Muscle of leg (tissue), 11 donors: Measurements from ENCODE around the gene MALRD1. TPM values are rescaled to one million over a fixed set of nuclear protein-coding genes. Genes with fewer than 3 reads are reported as not detected.

Experiments
- DNase-seq: peaks from one replicate; pipeline ENCODE4 v3.0.0; 2013
- H3K27ac ChIP-seq: one replicate; pipeline ENCODE4 v1.5.1; 2013; ENCODE audit warnings: mild to moderate bottlenecking, low read length, control low read depth
- H3K27me3 ChIP-seq: one replicate; pipeline ENCODE4 v1.6.1; 2013; ENCODE audit warnings: low read length; ENCODE audit not compliant: control insufficient read depth, insufficient read depth
- H3K36me3 ChIP-seq: one replicate; pipeline ENCODE4 v1.6.1; 2013; ENCODE audit warnings: low read length; ENCODE audit not compliant: control insufficient read depth, insufficient read depth
- H3K4me1 ChIP-seq: one replicate; pipeline ENCODE4 v1.6.1; 2013; ENCODE audit warnings: low read length; ENCODE audit not compliant: control insufficient read depth, insufficient read depth
- H3K4me3 ChIP-seq: one replicate; pipeline ENCODE4 v1.5.1; 2013; ENCODE audit warnings: low read length, control low read depth
- H3K9me3 ChIP-seq: replicated peaks from 2 replicates; pipeline ENCODE4 v1.6.1; 2013; ENCODE audit warnings: low read depth, low read length; ENCODE audit not compliant: control insufficient read depth
- WGBS: methylation state at CpG from one replicate; pipeline ENCODE4 v1.1.5; 2013; ENCODE audit warnings: missing lambda C conversion rate; ENCODE audit not compliant: insufficient coverage; 5-methylcytosine and 5-hydroxymethylcytosine counted together
- polyA plus RNA-seq, 8 donors: library from polyadenylated mRNA; unstranded; fragments of 120-200 nt; gene quantifications; one replicate each; pipeline versions ENCODE4 v1.2.1 to v1.2.3, GENCODE V29; 2013; ENCODE audit warnings: inconsistent platforms in 1 of 8, low replicate concordance in 1 of 8; ENCODE audit not compliant: insufficient read length in 8 of 8, insufficient read depth in 1 of 8
- total RNA-seq: library from RNA; stranded (reverse); fragments of 120-200 nt; gene quantifications from one replicate; pipeline ENCODE4 v1.2.4, GENCODE V29; 2013

MALRD1 gene
- total and polyA plus RNA-seq, 9 donors = 0.45 to 6.2 (median 1.0) TPM

GRCh38 chr10:19707376-19707775 is 658.8 kb downstream of the MALRD1 start:
- no peaks in the 10 kb centered on the region for H3K27me3 ChIP-seq
- no peak overlapping the region for H3K4me3 ChIP-seq
- H3K36me3 ChIP-seq = no peaks in the 10 kb centered on the region
- DNase-seq = no peak
- WGBS = 77% methylated on average over 2 of the region's 2 CpGs
- H3K27ac ChIP-seq = no peak overlapping the region
- peaks cover 7% of the 10 kb centered on the region for H3K9me3 ChIP-seq
- H3K4me1 ChIP-seq = no peaks in the 10 kb centered on the region

DNA sequence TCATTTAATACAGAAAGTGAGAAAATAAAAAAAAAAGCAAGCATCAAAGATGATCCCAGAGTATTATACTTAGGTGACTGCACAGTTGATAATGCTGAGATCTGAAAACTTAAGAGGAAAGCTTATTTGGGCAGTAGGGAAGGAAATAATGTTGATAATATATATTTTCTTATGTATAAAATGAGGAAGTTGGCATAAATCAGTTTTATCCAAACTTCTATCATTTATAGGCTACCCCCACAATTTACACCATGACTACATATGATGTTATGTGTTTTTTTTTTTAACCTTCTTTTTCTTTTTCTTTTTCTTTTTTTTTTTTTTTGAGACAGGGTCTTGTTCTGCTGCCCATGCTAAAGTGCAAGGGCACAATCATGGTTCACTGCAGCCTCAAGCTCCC is 659.4 kb downstream of the MALRD1 start:
- no peaks in the 10 kb centered on the region for H3K36me3 ChIP-seq
- no peak overlapping the region for H3K27ac ChIP-seq
- no peaks in the 10 kb centered on the region for H3K4me1 ChIP-seq
- H3K9me3 ChIP-seq = peaks cover 7% of the 10 kb centered on the region
- H3K4me3 ChIP-seq = no peak overlapping the region
- H3K27me3 ChIP-seq = no peaks in the 10 kb centered on the region
- DNase-seq = no peak

- Histone ChIP-seq H3K4me3 (no peak overlapping the region), H3K4me1 (no peaks in the 10 kb centered on the region), H3K36me3 (no peaks in the 10 kb centered on the region), H3K27ac (no peak overlapping the region), H3K9me3 (peaks cover 7% of the 10 kb centered on the region), H3K27me3 (no peaks in the 10 kb centered on the region)
- no peak for DNase-seq
- no CpG with 5 or more reads among the region's 3 CpGs for WGBS
Measured at GRCh38 chr10:19710600-19710999, 662.0 kb downstream of the MALRD1 start.

DNA sequence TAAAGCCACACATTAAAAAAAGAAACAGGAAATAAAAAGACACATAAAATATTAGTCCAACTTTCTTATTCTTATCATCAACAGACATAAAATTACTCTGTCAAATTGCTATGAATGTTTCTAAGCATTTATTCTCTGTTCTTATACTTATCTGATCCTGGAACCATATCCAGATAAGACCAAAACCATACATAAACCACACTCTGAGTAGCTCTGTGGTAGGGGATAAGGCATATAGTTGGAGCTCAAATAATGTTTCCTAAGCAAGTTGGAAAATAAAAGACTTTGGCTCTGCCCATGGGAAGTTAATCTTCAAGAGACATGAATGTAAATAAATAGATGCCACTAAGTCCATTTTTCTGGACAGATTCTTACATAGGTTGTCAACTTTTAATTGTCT is 664.6 kb downstream of the MALRD1 start:
- Histone ChIP-seq H3K4me1 (no peaks in the 10 kb centered on the region), H3K27me3 (no peaks in the 10 kb centered on the region), H3K27ac (no peak overlapping the region), H3K9me3 (peaks cover 7% of the 10 kb centered on the region), H3K36me3 (no peaks in the 10 kb centered on the region), H3K4me3 (no peak overlapping the region)
- DNase-seq = no peak

GRCh38 chr10:19713800-19714525 is 665.4 kb downstream of the MALRD1 start:
- H3K9me3 ChIP-seq = peaks cover 7% of the 10 kb centered on the region
- 69% methylated on average over 13 of the region's 18 CpGs for WGBS
- no peak overlapping the region for H3K4me3 ChIP-seq
- no peak overlapping the region for H3K27ac ChIP-seq
- H3K4me1 ChIP-seq = no peaks in the 10 kb centered on the region
- no peaks in the 10 kb centered on the region for H3K27me3 ChIP-seq
- DNase-seq = no peak
- no peaks in the 10 kb centered on the region for H3K36me3 ChIP-seq

DNA sequence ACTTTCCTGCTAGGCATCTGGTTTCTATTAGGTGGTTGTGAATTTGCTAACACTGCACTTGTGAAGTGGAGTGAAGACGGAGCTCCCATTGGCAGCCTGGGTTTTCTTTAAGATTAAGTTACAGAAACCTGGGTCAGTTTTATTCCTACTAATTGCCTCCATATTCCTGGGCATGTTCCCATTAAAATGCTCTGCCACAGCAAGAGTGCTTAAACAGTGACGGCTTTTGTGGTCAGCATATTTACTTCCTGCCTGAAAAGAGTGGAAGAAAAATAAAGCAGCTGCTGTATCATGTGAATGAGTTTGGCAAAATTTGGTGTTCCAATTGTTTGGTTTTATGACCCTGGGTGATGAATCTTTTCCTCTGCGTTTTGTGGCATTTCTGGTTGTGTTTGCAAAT is 670.7 kb downstream of the MALRD1 start:
- Histone ChIP-seq H3K27me3 (no peaks in the 10 kb centered on the region), H3K36me3 (no peaks in the 10 kb centered on the region), H3K4me1 (no peaks in the 10 kb centered on the region), H3K9me3 (no peaks in the 10 kb centered on the region), H3K4me3 (no peak overlapping the region), H3K27ac (peak overlapping the region; percentile 49)
- WGBS = 17% methylated on average over 1 of the region's 3 CpGs
- peak; percentile 81 for DNase-seq

DNA sequence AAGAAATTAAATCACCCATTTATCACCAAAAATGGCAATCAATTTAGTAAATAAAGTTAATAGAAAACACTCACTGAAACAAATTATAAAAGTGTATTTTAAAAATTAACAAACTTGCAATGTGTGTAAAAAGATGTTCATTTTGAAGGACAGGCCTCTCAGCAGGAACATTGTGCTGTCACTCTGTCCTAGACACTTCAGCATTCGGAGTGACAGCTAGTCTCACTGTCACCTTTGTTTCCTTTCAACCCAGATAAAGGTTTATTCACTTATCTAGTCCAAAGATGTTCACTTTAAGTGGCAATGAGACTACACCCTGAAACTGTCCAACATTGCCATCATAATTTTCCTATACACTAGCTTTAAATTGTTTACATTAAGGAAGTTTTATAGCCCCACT is 675.7 kb downstream of the MALRD1 start:
- DNase-seq = no peak
- no peak overlapping the region for H3K4me3 ChIP-seq
- no peaks in the 10 kb centered on the region for H3K36me3 ChIP-seq
- no peaks in the 10 kb centered on the region for H3K4me1 ChIP-seq
- no peaks in the 10 kb centered on the region for H3K27me3 ChIP-seq
- H3K9me3 ChIP-seq = peaks cover 6% of the 10 kb centered on the region
- H3K27ac ChIP-seq = no peak overlapping the region
- WGBS = no CpG with 5 or more reads among the region's 1 CpG

DNA sequence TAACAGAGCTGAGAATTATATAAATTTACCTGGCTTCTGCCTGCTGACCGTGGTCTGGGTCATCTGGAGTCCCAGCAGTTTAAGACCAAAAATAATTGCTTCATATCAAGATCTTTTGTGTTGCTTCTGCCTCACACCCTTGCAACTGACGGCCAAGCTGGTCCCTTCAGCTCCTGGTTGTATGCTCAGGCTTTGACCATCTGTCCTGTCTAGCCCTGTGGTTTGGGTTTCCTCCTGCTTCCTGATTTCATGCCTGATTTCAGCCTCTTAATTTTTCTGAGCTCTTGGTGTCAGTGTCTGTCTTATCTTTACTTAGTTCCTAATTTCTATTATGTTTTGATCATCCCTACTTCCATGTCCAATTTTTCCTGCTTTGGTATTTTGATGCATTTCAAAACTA is 679.8 kb downstream of the MALRD1 start:
- H3K36me3 ChIP-seq = no peaks in the 10 kb centered on the region
- WGBS = 81% methylated on average over 2 of the region's 2 CpGs

DNA sequence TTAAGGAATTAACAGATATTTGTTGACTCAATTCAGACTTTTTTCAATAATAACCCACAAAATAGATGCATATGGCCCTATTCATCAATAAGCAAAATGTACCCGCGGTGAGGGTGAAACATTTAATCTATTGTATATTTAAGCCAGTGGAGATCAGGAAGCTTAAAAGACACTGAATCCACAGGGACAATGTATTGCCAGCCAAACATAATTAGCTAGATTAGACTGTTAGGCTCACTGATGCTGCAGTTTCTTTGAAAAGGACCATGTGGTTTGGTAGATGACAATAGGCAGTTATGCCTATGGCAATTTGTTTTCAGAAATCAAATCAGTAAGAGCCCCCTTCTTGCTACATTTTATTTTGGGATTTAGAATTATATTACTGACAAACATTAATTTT is 680.4 kb downstream of the MALRD1 start:
- DNase-seq = no peak
- no CpG with 5 or more reads among the region's 2 CpGs for WGBS
- Histone ChIP-seq H3K36me3 (no peaks in the 10 kb centered on the region), H3K4me1 (no peaks in the 10 kb centered on the region), H3K27me3 (no peaks in the 10 kb centered on the region), H3K9me3 (peaks cover 6% of the 10 kb centered on the region), H3K27ac (no peak overlapping the region), H3K4me3 (no peak overlapping the region)

More for the DNA sequence above, 679.8 kb downstream of the MALRD1 start:
- Histone ChIP-seq H3K4me3 (no peak overlapping the region), H3K27ac (no peak overlapping the region), H3K9me3 (peaks cover 6% of the 10 kb centered on the region), H3K27me3 (no peaks in the 10 kb centered on the region), H3K4me1 (no peaks in the 10 kb centered on the region)
- no peak for DNase-seq

DNA sequence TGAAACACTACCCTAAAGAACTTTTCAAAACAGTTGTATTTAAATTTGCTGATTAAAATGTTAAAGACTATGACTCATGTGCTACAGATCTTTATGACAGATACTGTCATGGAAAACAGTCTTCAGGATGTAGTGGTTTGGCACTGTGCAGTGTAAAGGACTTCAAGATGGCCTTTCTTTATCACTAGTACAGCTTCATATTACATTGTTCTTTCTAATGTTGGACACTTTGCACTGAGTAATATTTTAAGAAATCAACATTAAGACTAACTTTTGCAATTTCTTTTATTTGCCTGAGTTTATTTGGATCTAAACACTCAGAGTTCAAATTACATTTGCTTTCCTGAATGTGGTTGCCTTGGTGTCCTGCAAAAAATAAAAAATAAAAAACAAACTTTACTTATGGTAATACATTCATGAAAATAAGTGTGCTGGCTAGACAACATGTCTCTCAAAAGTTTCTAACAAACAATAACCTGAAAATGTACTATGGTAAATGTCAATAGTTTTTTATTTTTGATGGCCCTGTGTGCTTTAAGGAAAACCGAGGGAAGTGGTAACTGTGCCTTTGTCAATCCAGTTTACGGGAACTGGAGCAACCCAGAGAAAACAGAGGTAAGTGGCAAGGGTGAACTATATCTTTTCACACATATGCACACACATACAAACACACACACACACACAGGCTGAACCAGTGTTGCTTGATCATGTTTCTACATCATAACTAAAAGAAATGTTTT is 681.7 kb downstream of the MALRD1 start:
- no peaks in the 10 kb centered on the region for H3K27me3 ChIP-seq
- H3K4me3 ChIP-seq = no peak overlapping the region
- H3K36me3 ChIP-seq = no peaks in the 10 kb centered on the region
- WGBS = no CpG with 5 or more reads among the region's 2 CpGs
- DNase-seq = peak; percentile 84
- H3K27ac ChIP-seq = peak overlapping the region; percentile 65
- H3K4me1 ChIP-seq = no peaks in the 10 kb centered on the region
- peaks cover 4% of the 10 kb centered on the region for H3K9me3 ChIP-seq
